Measurements from ENCODE around the gene PLXNB2.
A peak's percentile ranks its signal among the peaks of the same experiment; 100 is the strongest.

The PLXNB2 gene

DNA sequence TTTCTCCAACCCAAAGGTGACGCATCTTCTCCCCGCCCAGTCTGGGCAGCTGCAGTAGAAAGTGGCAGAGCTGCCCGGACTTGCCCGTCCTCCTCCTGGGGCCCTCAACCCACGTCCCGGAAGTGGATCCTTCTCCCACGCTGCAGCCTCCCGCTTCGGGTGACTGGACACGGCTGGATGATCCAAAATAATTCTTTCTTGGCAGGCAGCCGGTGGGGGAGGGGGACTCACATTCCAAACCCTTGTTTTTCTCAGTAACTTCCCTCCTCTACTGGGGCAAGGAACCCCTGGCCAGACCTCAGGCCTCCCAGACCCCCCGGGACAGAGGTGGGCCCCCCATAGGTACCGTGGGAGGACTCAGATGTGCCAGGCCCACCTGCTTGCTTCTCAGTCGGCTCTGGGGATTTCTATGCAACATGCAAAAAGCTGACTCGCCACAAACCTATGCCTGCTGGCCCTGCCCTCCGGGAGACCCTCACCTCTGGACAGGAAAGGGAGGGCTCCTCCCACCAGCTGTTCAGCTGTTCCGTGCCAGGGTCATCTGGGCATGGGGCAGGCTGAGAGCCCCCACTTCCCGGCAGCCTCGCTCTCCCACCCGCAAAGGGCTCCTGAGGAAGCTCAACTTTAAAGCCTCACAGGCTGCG is 1.4 kb downstream of the PLXNB2 start (continued):
- TF ChIP-seq MZF1 (tag by site-specific recombination; IDR thresholded peaks at IDR 0.05; ENCODE audit: borderline replicate concordance) (peak; percentile 42; the same call in 1 of the 2 replicates), ZNF510 (tag by site-specific recombination; IDR thresholded peaks at IDR 0.05; ENCODE audit: insufficient replicate concordance) (no peak), ZNF292 (tag by site-specific recombination; IDR thresholded peaks at IDR 0.05; ENCODE audit: borderline replicate concordance, low read depth) (no peak), ZBTB20 (tag by site-specific recombination; IDR thresholded peaks at IDR 0.05) (peak; percentile 93), ZNF221 (tag by site-specific recombination; IDR thresholded peaks at IDR 0.05; ENCODE audit: borderline replicate concordance) (no peak), ZNF398 (tag by site-specific recombination; IDR thresholded peaks at IDR 0.05) (peak; percentile 89), ZNF24 (tag by site-specific recombination; IDR thresholded peaks at IDR 0.05) (0 out of 2 replicates have a peak, but pooled peaks have one; percentile 77), FEZF1 (tag by site-specific recombination; IDR thresholded peaks at IDR 0.05) (peak; percentile 50), ZNF747 (tag by site-specific recombination; IDR thresholded peaks at IDR 0.05) (no peak), ZNF544 (tag by site-specific recombination; IDR thresholded peaks at IDR 0.05) (no peak), ZNF704 (tag by site-specific recombination; IDR thresholded peaks at IDR 0.05) (no peak), ZNF791 (tag by site-specific recombination; IDR thresholded peaks at IDR 0.05) (no peak), ZNF76 (tag by site-specific recombination; IDR thresholded peaks at IDR 0.05; ENCODE audit: borderline replicate concordance, low read depth) (peak; percentile 44; the same call in 1 of the 2 replicates), KLF8 (tag by site-specific recombination; IDR thresholded peaks at IDR 0.05) (peak; percentile 33)
- TF ChIP-seq, protein P1, sequence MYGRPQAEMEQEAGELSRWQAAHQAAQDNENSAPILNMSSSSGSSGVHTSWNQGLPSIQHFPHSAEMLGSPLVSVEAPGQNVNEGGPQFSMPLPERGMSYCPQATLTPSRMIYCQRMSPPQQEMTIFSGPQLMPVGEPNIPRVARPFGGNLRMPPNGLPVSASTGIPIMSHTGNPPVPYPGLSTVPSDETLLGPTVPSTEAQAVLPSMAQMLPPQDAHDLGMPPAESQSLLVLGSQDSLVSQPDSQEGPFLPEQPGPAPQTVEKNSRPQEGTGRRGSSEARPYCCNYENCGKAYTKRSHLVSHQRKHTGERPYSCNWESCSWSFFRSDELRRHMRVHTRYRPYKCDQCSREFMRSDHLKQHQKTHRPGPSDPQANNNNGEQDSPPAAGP (tag by site-specific recombination; IDR thresholded peaks at IDR 0.05) = peak; percentile 13; the same call in 1 of the 2 replicates
- TF ChIP-seq, protein P2, sequence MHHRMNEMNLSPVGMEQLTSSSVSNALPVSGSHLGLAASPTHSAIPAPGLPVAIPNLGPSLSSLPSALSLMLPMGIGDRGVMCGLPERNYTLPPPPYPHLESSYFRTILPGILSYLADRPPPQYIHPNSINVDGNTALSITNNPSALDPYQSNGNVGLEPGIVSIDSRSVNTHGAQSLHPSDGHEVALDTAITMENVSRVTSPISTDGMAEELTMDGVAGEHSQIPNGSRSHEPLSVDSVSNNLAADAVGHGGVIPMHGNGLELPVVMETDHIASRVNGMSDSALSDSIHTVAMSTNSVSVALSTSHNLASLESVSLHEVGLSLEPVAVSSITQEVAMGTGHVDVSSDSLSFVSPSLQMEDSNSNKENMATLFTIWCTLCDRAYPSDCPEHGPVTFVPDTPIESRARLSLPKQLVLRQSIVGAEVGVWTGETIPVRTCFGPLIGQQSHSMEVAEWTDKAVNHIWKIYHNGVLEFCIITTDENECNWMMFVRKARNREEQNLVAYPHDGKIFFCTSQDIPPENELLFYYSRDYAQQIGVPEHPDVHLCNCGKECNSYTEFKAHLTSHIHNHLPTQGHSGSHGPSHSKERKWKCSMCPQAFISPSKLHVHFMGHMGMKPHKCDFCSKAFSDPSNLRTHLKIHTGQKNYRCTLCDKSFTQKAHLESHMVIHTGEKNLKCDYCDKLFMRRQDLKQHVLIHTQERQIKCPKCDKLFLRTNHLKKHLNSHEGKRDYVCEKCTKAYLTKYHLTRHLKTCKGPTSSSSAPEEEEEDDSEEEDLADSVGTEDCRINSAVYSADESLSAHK (tag by site-specific recombination; IDR thresholded peaks at IDR 0.05) = 0 out of 2 replicates have a peak, but pooled peaks have one; percentile 26

DNA sequence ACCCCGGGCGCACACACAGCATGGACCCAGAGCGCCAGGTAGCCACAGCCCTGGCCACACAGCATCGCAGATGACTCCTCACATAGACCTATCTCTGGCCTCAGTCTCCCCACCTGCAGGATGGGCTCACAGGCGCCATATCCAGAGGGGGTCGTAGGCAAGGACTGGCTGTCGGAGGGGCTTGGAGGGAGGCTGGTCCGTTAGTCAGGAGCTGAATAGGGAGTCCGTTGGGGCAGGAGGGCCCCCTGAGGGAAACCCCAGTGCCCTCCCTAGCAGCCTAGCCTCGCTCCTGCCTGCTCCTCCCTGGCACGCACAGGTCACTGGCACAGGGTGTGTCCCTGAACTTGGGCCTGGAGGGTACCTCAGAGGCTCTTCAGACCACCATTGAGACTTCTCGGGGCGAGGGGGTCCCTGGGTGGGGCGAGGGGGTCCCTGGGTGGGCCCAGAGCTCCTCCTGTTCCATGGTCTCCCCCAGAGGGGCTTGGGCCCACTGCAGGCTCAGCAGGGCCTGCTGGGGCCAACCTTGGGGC is 2.0 kb downstream of the PLXNB2 start:
- H3K27ac ChIP-seq (ENCODE audit: extremely low read depth, low read depth, low read length) = peak overlapping the region; percentile 98
- peaks cover 21% of the 10 kb centered on the region for H3K4me1 ChIP-seq (ENCODE audit: control insufficient read depth, insufficient read depth, low read length)
- POLR2A ChIA-PET = interaction anchor here (1.0 to 4.7 kb wide), 13 partner anchors 8 to 203 kb away, joined by 3 to 37 read pairs (median 5); partner anchors contain the start of genes DENND6B, HDAC10, MAPK12 and NCAPH2
- TF ChIP-seq SP3 (tag by site-specific recombination; IDR thresholded peaks at IDR 0.05) (no peak), ZNF223 (tag by site-specific recombination; IDR thresholded peaks at IDR 0.05) (peak; percentile 61; the same call in 1 of the 2 replicates)
- TF ChIP-seq, protein P1 (tag by site-specific recombination; IDR thresholded peaks at IDR 0.05) = peak; percentile 87
- H3K4me3 ChIP-seq (ENCODE audit: low read depth, low read length) = peak overlapping the region; percentile 89
- CTCF ChIA-PET = interaction anchor here (1.1 to 2.5 kb wide), 8 partner anchors 9 to 42 kb away, joined by 3 to 18 read pairs (median 4); partner anchors contain the start of gene DENND6B
- peaks cover 0 to 38% of the 10 kb centered on the region in 2 experiments; a peak in 1 of 3 replicates for H3K36me3 ChIP-seq (ENCODE audit: control insufficient read depth in 2 of 2, insufficient read depth in 1 of 2, low read length in 2 of 2)
- no peaks in the 10 kb centered on the region for H3K9me3 ChIP-seq (ENCODE audit: control insufficient read depth, insufficient read depth, low read depth, low read length)

Data from HEK293 (cell line).